Activated gamma-delta T cell treated with anti-CD3 and anti-CD28 coated beads, Interleukin-2, amount 50 U/mL, for 16 hours (primary cell): Measurements from ENCODE around the gene ASCL2.

Experiments used
- DNase-seq: peaks from one replicate; pipeline ENCODE4 v3.0.0-alpha.2; 2020; ENCODE audit warnings: low read depth

ASCL2 gene, protein sequence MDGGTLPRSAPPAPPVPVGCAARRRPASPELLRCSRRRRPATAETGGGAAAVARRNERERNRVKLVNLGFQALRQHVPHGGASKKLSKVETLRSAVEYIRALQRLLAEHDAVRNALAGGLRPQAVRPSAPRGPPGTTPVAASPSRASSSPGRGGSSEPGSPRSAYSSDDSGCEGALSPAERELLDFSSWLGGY

GRCh38 chr11:2270322-2271076 is at the start of gene ASCL2:
Gene ASCL2 (minus strand): TSS chr11:2270588. CDS start chr11:2270332, 256 bp downstream.
- DNase-seq: no peak

DNA sequence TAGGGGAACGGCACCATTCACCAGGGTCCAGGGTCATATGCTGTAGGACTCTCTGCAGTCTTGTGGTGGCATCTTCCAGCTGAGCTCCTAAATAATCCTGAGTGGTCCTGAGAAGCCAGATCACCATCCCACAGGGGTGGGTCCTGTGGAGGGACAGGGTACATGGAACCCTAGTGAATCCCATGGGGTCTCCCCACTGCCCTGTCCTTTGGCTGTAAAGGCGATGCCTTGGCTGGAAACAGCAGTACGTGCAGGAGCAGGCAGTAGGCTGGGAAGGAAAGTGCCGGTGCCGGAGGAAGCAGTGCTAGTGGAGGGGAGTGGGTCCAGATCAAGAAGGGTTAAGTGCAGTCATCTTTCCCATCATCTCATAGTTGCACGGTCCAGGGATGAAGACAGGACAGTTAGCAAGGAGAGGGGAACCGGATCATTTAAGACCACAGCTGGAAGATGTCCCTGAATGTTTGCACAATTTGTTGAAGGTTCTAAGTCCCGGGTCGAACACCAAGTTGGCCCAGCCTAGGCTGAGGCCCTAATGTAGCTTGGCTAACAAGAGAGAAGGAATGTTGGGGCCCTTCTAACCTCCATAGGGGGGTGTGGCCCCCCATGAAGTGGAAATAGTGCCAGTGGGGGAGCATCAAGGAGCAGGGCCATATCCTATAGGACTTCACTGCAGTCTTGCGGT is 49.5 kb upstream of the ASCL2 start:
- DNase-seq: no peak

DNA sequence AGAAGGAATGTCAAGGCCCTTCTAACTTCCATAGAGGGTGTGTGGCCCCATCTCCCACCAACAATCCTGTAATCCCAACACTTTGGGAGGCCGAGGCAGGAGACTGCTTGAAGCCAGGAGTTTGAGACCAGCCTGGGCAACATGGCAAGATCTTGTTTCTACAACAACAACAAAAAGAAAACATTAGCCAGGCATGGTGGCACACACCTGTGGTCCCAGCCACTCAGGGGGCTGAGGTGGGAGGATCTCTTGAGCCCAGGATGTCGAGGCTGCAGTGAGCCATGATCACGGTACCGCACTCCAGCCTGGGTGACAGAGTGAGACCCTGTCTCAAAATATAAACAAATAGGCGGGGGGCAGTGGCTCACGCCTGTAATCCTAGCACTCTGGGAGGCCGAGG is 48.3 kb upstream of the ASCL2 start:
- no peak for DNase-seq

DNA sequence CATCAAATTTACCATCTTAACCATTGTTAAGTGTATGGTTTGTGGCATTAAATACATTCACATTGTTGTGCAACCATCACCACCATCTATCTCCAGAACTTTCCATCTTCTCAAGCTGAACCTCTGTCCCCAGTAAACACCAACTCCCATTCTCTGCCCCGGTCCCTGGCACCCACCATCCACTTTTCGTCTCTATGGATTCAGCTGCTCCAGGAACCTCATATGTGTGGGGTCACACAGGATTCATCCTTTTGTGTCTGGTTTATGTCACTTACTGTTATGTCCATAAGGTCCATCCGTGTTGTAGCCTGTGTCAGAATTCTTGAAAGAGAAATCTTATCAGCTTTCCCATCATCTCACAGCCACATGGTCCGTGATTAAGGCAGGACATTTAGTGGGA is 47.7 kb upstream of the ASCL2 start:
- DNase-seq: no peak

GRCh38 chr11:2317354-2318050 is 47.1 kb upstream of the ASCL2 start:
- DNase-seq: no peak

DNA sequence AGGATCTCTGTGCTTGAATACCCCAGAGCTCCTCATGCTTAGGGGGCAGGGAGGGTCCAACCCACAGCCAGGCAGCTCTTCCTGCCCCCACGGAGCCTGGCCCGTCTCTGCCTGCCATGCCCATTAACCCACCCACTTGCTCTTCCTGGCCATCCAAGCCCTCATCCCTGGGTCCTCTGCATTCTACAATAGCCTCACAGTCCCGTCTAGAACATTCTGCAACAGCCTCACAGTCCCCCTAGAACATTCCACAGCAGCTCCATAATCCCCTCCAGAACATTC is 46.5 kb upstream of the ASCL2 start:
- no peak for DNase-seq

- no peak for DNase-seq
These were observed 46.0 kb upstream of the ASCL2 start for GRCh38 chr11:2316169-2316962.

GRCh38 chr11:2315395-2316168 is 45.2 kb upstream of the ASCL2 start:
- DNase-seq: no peak

DNA sequence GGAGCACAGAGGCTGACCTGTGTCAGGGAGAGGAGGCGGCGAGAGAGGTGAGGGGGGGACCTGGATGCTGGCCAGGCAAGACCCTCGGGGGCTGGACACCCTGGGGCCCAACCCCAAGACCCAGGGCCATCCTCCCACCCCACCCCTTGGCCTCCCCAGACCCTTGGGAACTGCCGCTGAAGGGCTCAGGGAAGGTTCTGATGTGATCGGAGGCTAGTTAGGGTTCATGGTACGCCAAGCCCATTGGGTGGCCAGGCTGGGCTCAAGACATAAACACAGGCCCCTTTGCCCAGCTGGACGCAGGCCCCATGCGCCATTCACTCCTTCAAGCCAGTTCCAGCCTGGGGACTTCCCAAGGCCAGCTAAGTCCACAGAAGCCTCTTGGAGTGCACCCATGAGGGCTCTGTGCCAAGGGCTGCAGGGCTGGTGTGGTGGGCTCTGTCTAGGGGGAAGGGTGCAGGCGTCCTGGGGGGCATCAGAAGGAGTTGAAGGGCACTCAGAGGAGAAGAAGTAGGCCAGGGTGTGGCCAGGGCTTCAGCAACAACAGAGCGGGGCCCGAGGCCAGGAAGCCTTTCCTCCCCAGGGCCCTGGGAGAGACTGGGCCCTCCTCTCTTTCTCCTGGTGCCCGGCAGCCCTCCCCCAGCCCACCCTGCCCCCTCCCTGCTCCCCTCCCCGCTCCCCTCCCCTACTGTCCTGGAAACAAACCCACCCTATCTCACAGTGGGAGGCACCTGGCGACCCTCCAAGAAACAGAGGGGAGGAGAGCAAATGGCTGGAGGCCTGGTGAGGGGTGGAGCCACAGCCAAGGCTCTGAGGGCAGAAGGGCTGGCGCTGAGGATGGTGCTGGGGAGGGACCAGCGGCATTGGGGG is 44.4 kb upstream of the ASCL2 start:
- DNase-seq: no peak

DNA sequence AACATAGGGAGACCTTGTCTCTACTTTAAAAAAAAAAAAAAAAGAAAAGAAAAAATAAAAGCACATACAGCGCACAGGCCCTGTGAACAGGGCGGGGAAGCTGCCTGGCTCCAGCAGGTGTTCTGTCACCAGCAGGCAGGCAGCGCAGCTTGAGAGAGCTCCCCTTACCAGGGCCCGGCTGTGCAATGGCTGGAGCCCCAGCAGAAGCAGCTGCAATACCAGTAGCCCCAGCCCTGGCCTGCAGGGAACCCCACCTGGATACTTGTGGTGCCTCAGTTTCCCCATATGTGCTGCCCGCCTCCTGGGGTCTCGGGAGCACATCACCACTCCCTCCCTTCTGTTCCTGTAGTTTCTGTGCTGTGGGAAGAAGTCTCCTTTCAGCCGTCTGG is 43.7 kb upstream of the ASCL2 start:
- DNase-seq: no peak

GRCh38 chr11:2313051-2313951 is 42.9 kb upstream of the ASCL2 start:
- no peak for DNase-seq

DNA sequence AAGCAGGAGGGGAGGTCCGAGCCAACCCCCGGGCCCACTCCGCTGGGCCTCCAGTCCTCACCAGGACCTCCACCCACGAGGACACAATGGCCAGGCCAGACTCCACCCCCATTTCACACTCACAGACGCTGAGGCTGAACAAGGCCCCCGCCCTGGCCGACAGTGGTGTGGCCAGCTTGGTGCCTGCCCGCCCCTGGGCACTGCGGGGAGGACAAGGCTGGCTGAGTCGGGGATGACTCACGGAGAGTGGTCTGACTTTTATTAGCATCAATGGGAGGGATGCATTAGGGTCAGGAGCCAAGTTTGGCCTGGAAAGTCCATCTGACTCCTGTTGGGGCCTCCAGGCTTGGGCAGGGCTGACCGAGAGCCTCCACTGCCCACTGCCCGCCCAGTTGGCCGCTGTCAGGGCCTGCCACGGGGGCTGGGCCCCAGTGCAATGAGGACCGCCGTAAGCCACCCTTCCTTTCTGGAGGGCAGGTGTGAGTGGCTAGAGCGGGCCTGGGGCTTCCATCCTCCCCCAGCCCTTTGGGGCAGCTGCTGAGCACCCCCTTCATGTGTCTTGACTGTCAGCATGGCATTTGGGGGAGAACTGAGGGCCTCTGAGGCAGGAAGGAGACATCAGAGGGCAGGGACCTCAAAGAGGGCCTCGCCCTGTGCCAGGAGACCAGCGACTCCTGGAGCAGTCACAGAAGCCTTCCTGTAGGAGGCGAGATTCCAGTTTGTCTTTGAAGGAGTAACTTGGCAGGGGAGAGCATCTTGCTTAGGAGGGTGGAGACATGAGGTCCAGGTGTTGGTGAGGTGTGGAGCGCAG is 42.0 kb upstream of the ASCL2 start:
- no peak for DNase-seq

DNA sequence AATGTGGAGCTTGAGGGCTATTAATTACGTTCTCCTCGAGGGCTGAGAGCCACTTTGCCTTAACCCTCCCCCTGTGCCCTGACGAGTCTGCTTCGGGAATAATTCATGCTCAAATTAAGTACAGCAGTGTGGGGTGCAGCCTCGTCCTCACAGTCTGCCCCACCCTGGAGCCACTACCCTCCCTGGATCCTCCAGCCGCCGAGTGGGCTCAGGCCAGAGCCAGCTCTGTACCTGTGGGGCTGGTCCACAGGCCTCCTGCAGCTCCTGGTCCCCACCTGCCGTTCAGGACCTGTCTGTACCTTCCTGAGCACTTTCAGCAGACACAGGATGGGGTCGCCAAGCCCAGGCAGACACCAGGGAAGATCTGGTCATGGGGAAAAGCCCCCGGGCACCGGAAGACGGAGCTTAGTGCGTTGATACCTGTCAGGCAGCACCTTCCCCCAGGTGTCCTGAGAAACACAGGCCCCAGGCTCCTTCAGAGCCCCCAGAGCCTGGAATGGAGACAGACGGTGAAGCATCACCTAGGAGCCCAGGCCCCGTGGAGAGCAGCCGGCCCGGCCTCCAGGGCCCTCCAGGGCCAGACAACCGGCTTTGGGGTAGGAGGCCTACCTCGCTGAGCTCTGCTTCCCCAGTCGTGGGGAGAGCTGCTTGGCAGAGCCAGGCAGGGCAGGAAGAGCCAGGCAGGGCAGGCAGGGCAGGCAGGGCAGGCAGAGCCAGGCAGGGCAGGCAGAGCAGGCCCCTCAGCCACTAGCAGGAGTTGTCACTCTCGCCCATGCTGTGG is 41.2 kb upstream of the ASCL2 start:
- no peak for DNase-seq

DNA sequence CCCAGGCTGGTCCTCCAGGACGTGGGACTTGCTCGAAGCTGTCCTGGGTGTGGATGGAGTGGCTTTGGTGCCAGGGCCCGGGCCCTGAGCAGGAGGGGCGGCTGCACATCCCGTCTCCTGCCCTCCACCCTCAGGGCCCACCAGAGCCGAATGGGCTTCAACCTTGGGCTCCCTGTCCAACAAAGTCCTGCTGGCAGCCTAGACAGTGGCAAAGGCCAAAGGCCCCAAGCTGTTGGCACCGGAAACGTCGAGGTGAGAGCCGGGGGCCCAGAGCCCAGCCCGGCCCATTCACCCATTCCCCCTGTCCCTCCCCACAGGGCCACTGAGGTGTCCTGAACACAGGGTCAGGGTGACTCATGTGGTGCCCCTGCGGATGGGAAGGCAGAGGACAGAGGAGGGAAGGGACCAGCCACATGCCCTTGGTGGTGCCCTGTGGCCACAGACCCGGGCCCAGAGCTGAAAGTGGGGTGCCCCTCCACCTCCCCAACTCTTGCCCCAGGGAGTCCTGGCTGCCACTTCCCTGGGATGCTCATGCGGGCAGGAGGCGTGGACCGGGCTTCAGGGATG is 40.5 kb upstream of the ASCL2 start:
- no peak for DNase-seq

GRCh38 chr11:2310073-2310785 is 39.8 kb upstream of the ASCL2 start:
- DNase-seq: no peak

- no peak for DNase-seq
These were observed 39.1 kb upstream of the ASCL2 start for GRCh38 chr11:2309251-2310072.
